BJ (cell line): Measurements from ENCODE around the gene FAM171A1. TPM values are rescaled to one million over a fixed set of nuclear protein-coding genes. Genes with fewer than 3 reads are reported as not detected.

ENCODE experiments used
- CTCF ChIA-PET: fragments of 350-600 bp; formaldehyde crosslinking; extraction: SDS; loops from one replicate; lab custom pipeline; 2021; ENCODE audit warnings: antibody characterized with exemption, inconsistent platforms; lab: Yijun Ruan, JAX
- POLR2A ChIA-PET: fragments of 300-600 bp; sonication (Branson Sonifier 250); formaldehyde crosslinking; extraction: SDS; loops from one replicate; lab custom pipeline; 2021; ENCODE audit warnings: antibody characterized with exemption; lab: Charles Lee
- DNase-seq: peaks from one replicate; pipeline ENCODE4 v3.0.0-alpha.2; 2011; ENCODE audit warnings: low read depth
- H3K27me3 ChIP-seq: 2 replicates; pipeline ENCODE4 v1.6.0; 2011; ENCODE audit warnings: low read length; ENCODE audit not compliant: control insufficient read depth, insufficient read depth
- H3K36me3 ChIP-seq: 2 replicates; pipeline ENCODE4 v1.5.1; 2011; ENCODE audit warnings: low read length; ENCODE audit not compliant: control insufficient read depth, insufficient read depth
- H3K4me3 ChIP-seq: 2 replicates; pipeline ENCODE4 v1.5.1; 2011; ENCODE audit warnings: low read depth, mild to moderate bottlenecking, control low read depth, low read length
- CTCF ChIP-seq: IDR thresholded peaks from 2 replicates; pipeline ENCODE4 v1.5.1; 2011; ENCODE audit warnings: low read depth, mild to moderate bottlenecking, control low read depth, inconsistent platforms, low read length, moderate library complexity; ENCODE audit not compliant: insufficient read depth
- polyA plus RNA-seq: library from polyadenylated mRNA; depleted of rRNA; stranded (reverse); fragments of >200 nt; gene quantifications from 2 replicates; pipeline ENCODE4 v1.2.3, GENCODE V29; 2011

The FAM171A1 gene
- polyA plus RNA-seq, 1 experiment: 18.4 TPM

GRCh38 chr10:15368101-15368855 lies 2.8 kb downstream of the FAM171A1 start:
- ChIA-PET POLR2A (interaction anchor here (0.6 kb wide), 1 partner anchor 409 kb away, joined by 4 read pairs; no protein-coding TSS in a partner anchor), CTCF (interaction anchor here (0.8 to 2.3 kb wide), 5 partner anchors 10 to 106 kb away, joined by 3 to 11 read pairs (median 4); no protein-coding TSS in a partner anchor)
- TF ChIP-seq CTCF: no peak
- H3K27me3 ChIP-seq: no peaks in the 10 kb centered on the region
- no peaks in the 10 kb centered on the region for H3K36me3 ChIP-seq
- no peak overlapping the region for H3K4me3 ChIP-seq
- no peak for DNase-seq

GRCh38 chr10:15367296-15368085 lies 3.6 kb downstream of the FAM171A1 start:
- Histone ChIP-seq H3K36me3 (no peaks in the 10 kb centered on the region), H3K27me3 (no peaks in the 10 kb centered on the region), H3K4me3 (no peak overlapping the region)
- POLR2A ChIA-PET: no interaction called here
- TF ChIP-seq CTCF: no peak
- CTCF ChIA-PET: interaction anchor here (0.6 to 1.3 kb wide), 3 partner anchors 11 to 71 kb away, joined by 3 read pairs; no protein-coding TSS in a partner anchor
- no peak for DNase-seq

GRCh38 chr10:15365692-15366091 lies 5.4 kb downstream of the FAM171A1 start:
- POLR2A ChIA-PET: no interaction called here
- Histone ChIP-seq H3K36me3 (no peaks in the 10 kb centered on the region), H3K27me3 (no peaks in the 10 kb centered on the region), H3K4me3 (no peak overlapping the region)
- no peak for DNase-seq
- TF ChIP-seq CTCF: no peak
- CTCF ChIA-PET: interaction anchor here (0.6 kb wide), 1 partner anchor 814 kb away, joined by 3 read pairs; no protein-coding TSS in a partner anchor

- no peak overlapping the region for H3K4me3 ChIP-seq
- DNase-seq: no peak
- no peaks in the 10 kb centered on the region for H3K36me3 ChIP-seq
- ChIA-PET POLR2A (no interaction called here), CTCF (no interaction called here)
- TF ChIP-seq CTCF: no peak
- H3K27me3 ChIP-seq: no peaks in the 10 kb centered on the region
Observed at GRCh38 chr10:15364001-15364400, 7.1 kb downstream of the FAM171A1 start.

- ChIA-PET CTCF (interaction anchor here (0.6 kb wide), 1 partner anchor 24 kb away, joined by 3 read pairs; no protein-coding TSS in a partner anchor), POLR2A (no interaction called here)
- no peak for TF ChIP-seq CTCF
- Histone ChIP-seq H3K36me3 (no peaks in the 10 kb centered on the region), H3K27me3 (no peaks in the 10 kb centered on the region), H3K4me3 (no peak overlapping the region)
- no peak for DNase-seq
Observed at GRCh38 chr10:15363031-15363430, 8.1 kb downstream of the FAM171A1 start.
